ENCODE data around the gene LUC7L3.

DNA sequence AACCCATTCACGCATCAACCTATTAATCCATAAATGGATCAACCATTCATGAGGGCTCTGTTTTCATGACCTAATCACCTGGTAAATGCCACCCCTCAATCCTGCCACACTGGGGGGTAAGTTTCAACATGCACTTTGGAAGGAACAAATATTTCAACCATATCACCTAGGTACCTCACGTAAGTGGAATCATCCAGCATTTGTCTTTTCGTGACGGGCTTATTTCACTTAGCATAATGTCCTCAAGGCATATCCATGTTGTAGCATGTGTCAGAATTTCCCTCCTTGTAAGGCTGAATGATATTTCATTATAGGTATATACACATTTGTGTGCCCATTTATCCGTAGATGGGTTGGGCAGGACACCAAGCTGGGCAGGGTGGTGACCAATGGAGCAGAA lies 47.3 kb upstream of the LUC7L3 start:
- TF ChIP-seq, protein P1, sequence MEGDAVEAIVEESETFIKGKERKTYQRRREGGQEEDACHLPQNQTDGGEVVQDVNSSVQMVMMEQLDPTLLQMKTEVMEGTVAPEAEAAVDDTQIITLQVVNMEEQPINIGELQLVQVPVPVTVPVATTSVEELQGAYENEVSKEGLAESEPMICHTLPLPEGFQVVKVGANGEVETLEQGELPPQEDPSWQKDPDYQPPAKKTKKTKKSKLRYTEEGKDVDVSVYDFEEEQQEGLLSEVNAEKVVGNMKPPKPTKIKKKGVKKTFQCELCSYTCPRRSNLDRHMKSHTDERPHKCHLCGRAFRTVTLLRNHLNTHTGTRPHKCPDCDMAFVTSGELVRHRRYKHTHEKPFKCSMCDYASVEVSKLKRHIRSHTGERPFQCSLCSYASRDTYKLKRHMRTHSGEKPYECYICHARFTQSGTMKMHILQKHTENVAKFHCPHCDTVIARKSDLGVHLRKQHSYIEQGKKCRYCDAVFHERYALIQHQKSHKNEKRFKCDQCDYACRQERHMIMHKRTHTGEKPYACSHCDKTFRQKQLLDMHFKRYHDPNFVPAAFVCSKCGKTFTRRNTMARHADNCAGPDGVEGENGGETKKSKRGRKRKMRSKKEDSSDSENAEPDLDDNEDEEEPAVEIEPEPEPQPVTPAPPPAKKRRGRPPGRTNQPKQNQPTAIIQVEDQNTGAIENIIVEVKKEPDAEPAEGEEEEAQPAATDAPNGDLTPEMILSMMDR (conservative IDR thresholded peaks at IDR 0.05; ENCODE audit: low read depth in 2 of 2), result no peak
- no peak for TF ChIP-seq EZH2 (IDR thresholded peaks at IDR 0.05; ENCODE audit: low read depth, unreplicated experiment)
- no peak for TF ChIP-seq CREB1 (CRISPR knock-in tag; IDR thresholded peaks at IDR 0.05; ENCODE audit: low read depth)
- TF ChIP-seq, protein P2, sequence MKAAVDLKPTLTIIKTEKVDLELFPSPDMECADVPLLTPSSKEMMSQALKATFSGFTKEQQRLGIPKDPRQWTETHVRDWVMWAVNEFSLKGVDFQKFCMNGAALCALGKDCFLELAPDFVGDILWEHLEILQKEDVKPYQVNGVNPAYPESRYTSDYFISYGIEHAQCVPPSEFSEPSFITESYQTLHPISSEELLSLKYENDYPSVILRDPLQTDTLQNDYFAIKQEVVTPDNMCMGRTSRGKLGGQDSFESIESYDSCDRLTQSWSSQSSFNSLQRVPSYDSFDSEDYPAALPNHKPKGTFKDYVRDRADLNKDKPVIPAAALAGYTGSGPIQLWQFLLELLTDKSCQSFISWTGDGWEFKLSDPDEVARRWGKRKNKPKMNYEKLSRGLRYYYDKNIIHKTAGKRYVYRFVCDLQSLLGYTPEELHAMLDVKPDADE (IDR thresholded peaks at IDR 0.05), result no peak

Measured in GM23338 (cell line).